GM12865 (cell line): ENCODE measurements around the gene OSTN.
A peak's percentile ranks its signal among the peaks of the same experiment; 100 is the strongest.
"Not testable (repeated sequence)": the region's sequence is repeated elsewhere in the genome, so short reads cannot be mapped to it uniquely, and the experiment has no call there.

Experiments used
- DNase-seq: peaks from one replicate; pipeline ENCODE4 v3.0.0; 2010; ENCODE audit warnings: low read depth
- H3K4me3 ChIP-seq: 2 replicates; pipeline ENCODE4 v1.5.1; 2011; ENCODE audit warnings: mild to moderate bottlenecking, low read depth, low read length, control low read depth
- CTCF ChIP-seq: IDR thresholded peaks from 2 replicates; pipeline ENCODE4 v1.5.1; 2011; ENCODE audit warnings: low read length, control low read depth, low read depth, inconsistent platforms; ENCODE audit not compliant: insufficient read depth; ENCODE audit errors: missing control alignments

The OSTN gene

GRCh38 chr3:191239407-191240031 lies 40.5 kb downstream of the OSTN start:
- no peak for DNase-seq
- no peak overlapping the region for H3K4me3 ChIP-seq
- TF ChIP-seq CTCF, result no peak

- no peak for DNase-seq
- no peak overlapping the region for H3K4me3 ChIP-seq
- no peak for TF ChIP-seq CTCF
Observed at GRCh38 chr3:191240486-191240885, 41.4 kb downstream of the OSTN start.

- no peak overlapping the region for H3K4me3 ChIP-seq
- TF ChIP-seq CTCF, result peak; percentile 27
- DNase-seq, result no peak
Observed at GRCh38 chr3:191244242-191244867, 45.3 kb downstream of the OSTN start.

- not testable (repeated sequence) for H3K4me3 ChIP-seq
- DNase-seq, result peak; percentile 76
Observed at GRCh38 chr3:191246034-191246433, 47.0 kb downstream of the OSTN start.

GRCh38 chr3:191246630-191247029 lies 47.6 kb downstream of the OSTN start:
- no peak for DNase-seq
- no peak for TF ChIP-seq CTCF
- no peak overlapping the region for H3K4me3 ChIP-seq

- H3K4me3 ChIP-seq, result peak overlapping the region; percentile 53
- peak; percentile 34 for DNase-seq
- TF ChIP-seq CTCF, result no peak
Observed at GRCh38 chr3:191253089-191253799, 54.2 kb downstream of the OSTN start.

GRCh38 chr3:191254098-191254873 lies 55.2 kb downstream of the OSTN start:
- H3K4me3 ChIP-seq, result no peak overlapping the region
- DNase-seq, result no peak
- TF ChIP-seq CTCF, result no peak
